Measurements from ENCODE around the gene TEX38. TPM values are rescaled to one million over a fixed set of nuclear protein-coding genes. Genes with fewer than 3 reads are reported as not detected.

TEX38 gene
- total and polyA plus RNA-seq, 2 donors (not counting 1 experiment from before 2014, with no cell fraction given) = not detected

GRCh38 chr1:46682064-46682463 is 10.4 kb downstream of the TEX38 start:
- ChIA-PET CTCF (interaction anchor here (1.2 kb wide), 1 partner anchor 43 kb away, joined by 3 read pairs; no protein-coding TSS in a partner anchor), POLR2A (no interaction called here)
- DNase-seq (no peak), ATAC-seq (ENCODE audit: low read depth) (no peak)
- H3K79me2 ChIP-seq (ENCODE audit: control insufficient read depth, insufficient read depth, low read length) = no peaks in the 10 kb centered on the region
- H3K4me1 ChIP-seq (ENCODE audit: control insufficient read depth in 2 of 2, insufficient read depth in 2 of 2, low read length in 2 of 2) = no peaks in the 10 kb centered on the region
- Mint-ChIP-seq H3K27me3 (no peaks in the 10 kb centered on the region), H3K4me1 (no peaks in the 10 kb centered on the region), H3K4me3 (no peak overlapping the region), H3K27ac (no peak overlapping the region), H3K9me3 (ENCODE audit: insufficient read depth) (no peaks in the 10 kb centered on the region)
- H3K4me3 ChIP-seq (ENCODE audit: control extremely low read depth in 1 of 5, extremely low read depth in 1 of 5, insufficient read depth in 1 of 5, low read depth in 2 of 5, low read length in 4 of 5) = no peak overlapping the region
- no peak for TF ChIP-seq EZH2 (IDR thresholded peaks at IDR 0.05; ENCODE audit: borderline replicate concordance, insufficient read depth, low read depth, low read length, poor library complexity, severe bottlenecking)
- no peak for TF ChIP-seq CTCF (IDR thresholded peaks at IDR 0.05)
- 100% methylated on average over 1 of the region's 1 CpG for WGBS (ENCODE audit: insufficient coverage)
- peaks cover 14 to 88% of the 10 kb centered on the region in 2 experiments for H3K36me3 ChIP-seq (replicated peaks in 1 of 2; ENCODE audit: control extremely low read depth in 1 of 2, control insufficient read depth in 1 of 2, extremely low read depth in 1 of 2, insufficient read depth in 2 of 2, low read length in 1 of 2)
- no peaks in the 10 kb centered on the region for H3K9me3 ChIP-seq (ENCODE audit: control extremely low read depth in 1 of 3, control insufficient read depth in 2 of 3, insufficient read depth in 1 of 3, low read length in 2 of 3)
- no peaks in the 10 kb centered on the region for H3K27me3 ChIP-seq (replicated peaks in 1 of 4; ENCODE audit: control extremely low read depth in 1 of 4, control insufficient read depth in 3 of 4, insufficient read depth in 4 of 4, low read length in 3 of 4)
- H3K9ac ChIP-seq (ENCODE audit: low read length) = no peak overlapping the region
- no peak overlapping the region for H3K4me2 ChIP-seq (replicated peaks; ENCODE audit: low read depth, low read length, poor library complexity, severe bottlenecking)
- intact Hi-C loops (cut with micrococcal nuclease) = no loop called here
- no peak overlapping the region for H3K27ac ChIP-seq (ENCODE audit: low read length in 2 of 2)
- no peaks in the 10 kb centered on the region for H4K20me1 ChIP-seq (ENCODE audit: control insufficient read depth, insufficient read depth, low read length, poor library complexity, severe bottlenecking)
- H2AFZ ChIP-seq (ENCODE audit: insufficient read depth, low read depth, low read length, poor library complexity, severe bottlenecking) = no peak overlapping the region

- TF ChIP-seq CTCF (IDR thresholded peaks at IDR 0.05) (no peak), EZH2 (IDR thresholded peaks at IDR 0.05; ENCODE audit: borderline replicate concordance, insufficient read depth, low read depth, low read length, poor library complexity, severe bottlenecking) (no peak)
- Histone ChIP-seq H3K4me2 (replicated peaks; ENCODE audit: low read depth, low read length, poor library complexity, severe bottlenecking) (no peak overlapping the region), H3K9ac (ENCODE audit: low read length) (no peak overlapping the region), H2AFZ (ENCODE audit: insufficient read depth, low read depth, low read length, poor library complexity, severe bottlenecking) (no peak overlapping the region), H3K36me3 (replicated peaks in 1 of 2; ENCODE audit: control extremely low read depth in 1 of 2, control insufficient read depth in 1 of 2, extremely low read depth in 1 of 2, insufficient read depth in 2 of 2, low read length in 1 of 2) (peaks cover 9 to 96% of the 10 kb centered on the region in 2 experiments), H3K9me3 (ENCODE audit: control extremely low read depth in 1 of 3, control insufficient read depth in 2 of 3, insufficient read depth in 1 of 3, low read length in 2 of 3) (no peaks in the 10 kb centered on the region), H3K4me3 (ENCODE audit: control extremely low read depth in 1 of 5, extremely low read depth in 1 of 5, insufficient read depth in 1 of 5, low read depth in 2 of 5, low read length in 4 of 5) (no peak overlapping the region), H3K27ac (ENCODE audit: low read length in 2 of 2) (no peak overlapping the region), H3K79me2 (ENCODE audit: control insufficient read depth, insufficient read depth, low read length) (no peaks in the 10 kb centered on the region), H4K20me1 (ENCODE audit: control insufficient read depth, insufficient read depth, low read length, poor library complexity, severe bottlenecking) (no peaks in the 10 kb centered on the region), H3K4me1 (ENCODE audit: control insufficient read depth in 2 of 2, insufficient read depth in 2 of 2, low read length in 2 of 2) (no peaks in the 10 kb centered on the region), H3K27me3 (replicated peaks in 1 of 4; ENCODE audit: control extremely low read depth in 1 of 4, control insufficient read depth in 3 of 4, insufficient read depth in 4 of 4, low read length in 3 of 4) (no peaks in the 10 kb centered on the region)
- CTCF ChIA-PET = interaction anchor here (1.3 kb wide), 1 partner anchor 11 kb away, joined by 3 read pairs; no protein-coding TSS in a partner anchor
- intact Hi-C loops (cut with micrococcal nuclease) = no loop called here
- DNase-seq = no peak
- no peak overlapping the region for H3K27ac Mint-ChIP-seq
- POLR2A ChIA-PET = no interaction called here
- H3K4me3 Mint-ChIP-seq = no peak overlapping the region
- no peaks in the 10 kb centered on the region for H3K4me1 Mint-ChIP-seq
- H3K9me3 Mint-ChIP-seq (ENCODE audit: insufficient read depth) = no peaks in the 10 kb centered on the region
- 100% methylated on average over 2 of the region's 2 CpGs for WGBS (ENCODE audit: insufficient coverage)
- ATAC-seq (ENCODE audit: low read depth) = no peak
- no peaks in the 10 kb centered on the region for H3K27me3 Mint-ChIP-seq
Observed at GRCh38 chr1:46684670-46685069, 13.0 kb downstream of the TEX38 start.

All from B cell (primary cell).